ENCODE data around the gene OPRM1.

GRCh38 chr6:154167126-154167525 lies 128.1 kb downstream of the OPRM1 start:
- TF ChIP-seq CTCF (IDR thresholded peaks at IDR 0.05) (no peak), POLR2A (IDR thresholded peaks at IDR 0.05) (no peak)

Measured in Peyer's patch (tissue), 4 donors.